ENCODE results near the gene RPL19. TPM values are rescaled to one million over a fixed set of nuclear protein-coding genes. Genes with fewer than 3 reads are reported as not detected.

RPL19 gene
- total and polyA plus RNA-seq, 4 donors = 475 to 999 (median 749) TPM

DNA sequence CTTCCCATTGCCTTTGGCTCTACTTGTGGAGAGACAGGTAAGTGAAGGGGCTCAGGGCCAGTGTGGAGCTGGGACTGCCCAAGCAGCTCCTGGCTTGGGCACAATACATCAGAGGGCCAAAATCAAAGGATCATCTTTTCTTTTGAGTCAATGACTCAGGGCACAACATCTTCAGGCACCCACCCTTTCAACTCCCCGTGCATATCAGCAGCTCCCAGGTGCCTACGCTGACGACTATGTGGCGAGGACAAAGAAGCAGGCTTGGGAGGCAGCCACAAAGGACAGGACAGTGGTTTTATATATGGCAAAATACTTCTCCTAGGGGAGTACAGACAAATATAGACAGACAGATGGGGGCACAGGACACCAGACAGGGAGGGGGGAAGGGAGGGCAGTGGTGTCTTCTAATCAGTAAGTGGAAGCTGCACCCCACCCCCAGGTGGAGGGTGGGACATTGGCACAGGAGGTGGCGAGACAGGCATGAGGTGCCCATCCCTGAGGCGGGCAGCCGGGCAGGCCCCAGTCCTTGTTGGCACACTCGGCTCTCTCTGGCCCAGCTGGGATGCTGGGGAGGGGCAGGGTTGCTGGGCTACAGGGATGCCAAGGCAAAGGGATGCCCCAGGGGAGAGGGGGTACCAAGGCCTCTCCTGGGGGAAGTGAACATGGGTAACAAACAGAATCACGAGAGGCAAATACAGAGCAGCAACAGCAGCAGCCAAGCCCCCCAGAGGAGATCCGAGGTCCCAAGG is 26.4 kb upstream of the RPL19 start:
- no peaks in the 10 kb centered on the region for H3K27me3 ChIP-seq (ENCODE audit: control insufficient read depth in 4 of 4, insufficient read depth in 4 of 4, low read length in 3 of 4)
- H3K4me1 ChIP-seq (ENCODE audit: control insufficient read depth in 4 of 4, insufficient read depth in 4 of 4, low read length in 3 of 4) = peaks cover 0 to 5% (median 2%) of the 10 kb centered on the region in 4 donors
- no peak for TF ChIP-seq NR2F2 (IDR thresholded peaks at IDR 0.05)
- TF ChIP-seq, protein P1, sequence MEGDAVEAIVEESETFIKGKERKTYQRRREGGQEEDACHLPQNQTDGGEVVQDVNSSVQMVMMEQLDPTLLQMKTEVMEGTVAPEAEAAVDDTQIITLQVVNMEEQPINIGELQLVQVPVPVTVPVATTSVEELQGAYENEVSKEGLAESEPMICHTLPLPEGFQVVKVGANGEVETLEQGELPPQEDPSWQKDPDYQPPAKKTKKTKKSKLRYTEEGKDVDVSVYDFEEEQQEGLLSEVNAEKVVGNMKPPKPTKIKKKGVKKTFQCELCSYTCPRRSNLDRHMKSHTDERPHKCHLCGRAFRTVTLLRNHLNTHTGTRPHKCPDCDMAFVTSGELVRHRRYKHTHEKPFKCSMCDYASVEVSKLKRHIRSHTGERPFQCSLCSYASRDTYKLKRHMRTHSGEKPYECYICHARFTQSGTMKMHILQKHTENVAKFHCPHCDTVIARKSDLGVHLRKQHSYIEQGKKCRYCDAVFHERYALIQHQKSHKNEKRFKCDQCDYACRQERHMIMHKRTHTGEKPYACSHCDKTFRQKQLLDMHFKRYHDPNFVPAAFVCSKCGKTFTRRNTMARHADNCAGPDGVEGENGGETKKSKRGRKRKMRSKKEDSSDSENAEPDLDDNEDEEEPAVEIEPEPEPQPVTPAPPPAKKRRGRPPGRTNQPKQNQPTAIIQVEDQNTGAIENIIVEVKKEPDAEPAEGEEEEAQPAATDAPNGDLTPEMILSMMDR (IDR thresholded peaks at IDR 0.05; ENCODE audit: low read depth, low read length, missing input control) = no peak
- TF ChIP-seq, protein P2, sequence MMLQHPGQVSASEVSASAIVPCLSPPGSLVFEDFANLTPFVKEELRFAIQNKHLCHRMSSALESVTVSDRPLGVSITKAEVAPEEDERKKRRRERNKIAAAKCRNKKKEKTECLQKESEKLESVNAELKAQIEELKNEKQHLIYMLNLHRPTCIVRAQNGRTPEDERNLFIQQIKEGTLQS (IDR thresholded peaks at IDR 0.05) = no peak
- no peak for TF ChIP-seq RXRA (IDR thresholded peaks at IDR 0.05)
- TF ChIP-seq FOXA1 (IDR thresholded peaks at IDR 0.05) = no peak
- no peak for TF ChIP-seq GABPA (IDR thresholded peaks at IDR 0.05 in 1 of 2, conservative IDR thresholded peaks at IDR 0.05 in 1 of 2)
- TF ChIP-seq, protein P3, sequence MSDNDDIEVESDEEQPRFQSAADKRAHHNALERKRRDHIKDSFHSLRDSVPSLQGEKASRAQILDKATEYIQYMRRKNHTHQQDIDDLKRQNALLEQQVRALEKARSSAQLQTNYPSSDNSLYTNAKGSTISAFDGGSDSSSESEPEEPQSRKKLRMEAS (IDR thresholded peaks at IDR 0.05) = no peak
- TF ChIP-seq TAF1 (conservative IDR thresholded peaks at IDR 0.05) = no peak
- TF ChIP-seq EGR1 (IDR thresholded peaks at IDR 0.05; ENCODE audit: low read depth in 2 of 2) = no peak
- TF ChIP-seq YY1 (IDR thresholded peaks at IDR 0.05) = no peak
- TF ChIP-seq, protein P4, sequence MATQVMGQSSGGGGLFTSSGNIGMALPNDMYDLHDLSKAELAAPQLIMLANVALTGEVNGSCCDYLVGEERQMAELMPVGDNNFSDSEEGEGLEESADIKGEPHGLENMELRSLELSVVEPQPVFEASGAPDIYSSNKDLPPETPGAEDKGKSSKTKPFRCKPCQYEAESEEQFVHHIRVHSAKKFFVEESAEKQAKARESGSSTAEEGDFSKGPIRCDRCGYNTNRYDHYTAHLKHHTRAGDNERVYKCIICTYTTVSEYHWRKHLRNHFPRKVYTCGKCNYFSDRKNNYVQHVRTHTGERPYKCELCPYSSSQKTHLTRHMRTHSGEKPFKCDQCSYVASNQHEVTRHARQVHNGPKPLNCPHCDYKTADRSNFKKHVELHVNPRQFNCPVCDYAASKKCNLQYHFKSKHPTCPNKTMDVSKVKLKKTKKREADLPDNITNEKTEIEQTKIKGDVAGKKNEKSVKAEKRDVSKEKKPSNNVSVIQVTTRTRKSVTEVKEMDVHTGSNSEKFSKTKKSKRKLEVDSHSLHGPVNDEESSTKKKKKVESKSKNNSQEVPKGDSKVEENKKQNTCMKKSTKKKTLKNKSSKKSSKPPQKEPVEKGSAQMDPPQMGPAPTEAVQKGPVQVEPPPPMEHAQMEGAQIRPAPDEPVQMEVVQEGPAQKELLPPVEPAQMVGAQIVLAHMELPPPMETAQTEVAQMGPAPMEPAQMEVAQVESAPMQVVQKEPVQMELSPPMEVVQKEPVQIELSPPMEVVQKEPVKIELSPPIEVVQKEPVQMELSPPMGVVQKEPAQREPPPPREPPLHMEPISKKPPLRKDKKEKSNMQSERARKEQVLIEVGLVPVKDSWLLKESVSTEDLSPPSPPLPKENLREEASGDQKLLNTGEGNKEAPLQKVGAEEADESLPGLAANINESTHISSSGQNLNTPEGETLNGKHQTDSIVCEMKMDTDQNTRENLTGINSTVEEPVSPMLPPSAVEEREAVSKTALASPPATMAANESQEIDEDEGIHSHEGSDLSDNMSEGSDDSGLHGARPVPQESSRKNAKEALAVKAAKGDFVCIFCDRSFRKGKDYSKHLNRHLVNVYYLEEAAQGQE (IDR thresholded peaks at IDR 0.05) = no peak
- no peak for TF ChIP-seq HNF4G (IDR thresholded peaks at IDR 0.05)
- TF ChIP-seq HNF4A (conservative IDR thresholded peaks at IDR 0.05) = no peak
- no peak for TF ChIP-seq JUND (IDR thresholded peaks at IDR 0.05)
- TF ChIP-seq, protein P5, sequence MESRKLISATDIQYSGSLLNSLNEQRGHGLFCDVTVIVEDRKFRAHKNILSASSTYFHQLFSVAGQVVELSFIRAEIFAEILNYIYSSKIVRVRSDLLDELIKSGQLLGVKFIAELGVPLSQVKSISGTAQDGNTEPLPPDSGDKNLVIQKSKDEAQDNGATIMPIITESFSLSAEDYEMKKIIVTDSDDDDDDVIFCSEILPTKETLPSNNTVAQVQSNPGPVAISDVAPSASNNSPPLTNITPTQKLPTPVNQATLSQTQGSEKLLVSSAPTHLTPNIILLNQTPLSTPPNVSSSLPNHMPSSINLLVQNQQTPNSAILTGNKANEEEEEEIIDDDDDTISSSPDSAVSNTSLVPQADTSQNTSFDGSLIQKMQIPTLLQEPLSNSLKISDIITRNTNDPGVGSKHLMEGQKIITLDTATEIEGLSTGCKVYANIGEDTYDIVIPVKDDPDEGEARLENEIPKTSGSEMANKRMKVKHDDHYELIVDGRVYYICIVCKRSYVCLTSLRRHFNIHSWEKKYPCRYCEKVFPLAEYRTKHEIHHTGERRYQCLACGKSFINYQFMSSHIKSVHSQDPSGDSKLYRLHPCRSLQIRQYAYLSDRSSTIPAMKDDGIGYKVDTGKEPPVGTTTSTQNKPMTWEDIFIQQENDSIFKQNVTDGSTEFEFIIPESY (IDR thresholded peaks at IDR 0.05) = no peak
- H3K4me3 ChIP-seq (ENCODE audit: low read depth in 1 of 3, low read length in 3 of 3) = no peak overlapping the region
- DNase-seq (ENCODE audit: low spot score) = no peak
- H3K9ac ChIP-seq (ENCODE audit: low read depth in 1 of 2, low read length in 2 of 2) = no peak overlapping the region
- H3K36me3 ChIP-seq (ENCODE audit: control insufficient read depth in 4 of 4, insufficient read depth in 3 of 4, low read depth in 1 of 4, low read length in 3 of 4) = no peaks in the 10 kb centered on the region
- H3K27ac ChIP-seq (ENCODE audit: low read depth in 1 of 2, low read length in 2 of 2) = no peak overlapping the region
- H3K9me3 ChIP-seq (ENCODE audit: control insufficient read depth in 4 of 4, low read length in 3 of 4) = no peaks in the 10 kb centered on the region
- WGBS = 72% methylated on average over 10 of the region's 10 CpGs

All from liver (tissue), 9 donors.